ENCODE measurements around the gene SLC19A1.

Gene SLC19A1

DNA sequence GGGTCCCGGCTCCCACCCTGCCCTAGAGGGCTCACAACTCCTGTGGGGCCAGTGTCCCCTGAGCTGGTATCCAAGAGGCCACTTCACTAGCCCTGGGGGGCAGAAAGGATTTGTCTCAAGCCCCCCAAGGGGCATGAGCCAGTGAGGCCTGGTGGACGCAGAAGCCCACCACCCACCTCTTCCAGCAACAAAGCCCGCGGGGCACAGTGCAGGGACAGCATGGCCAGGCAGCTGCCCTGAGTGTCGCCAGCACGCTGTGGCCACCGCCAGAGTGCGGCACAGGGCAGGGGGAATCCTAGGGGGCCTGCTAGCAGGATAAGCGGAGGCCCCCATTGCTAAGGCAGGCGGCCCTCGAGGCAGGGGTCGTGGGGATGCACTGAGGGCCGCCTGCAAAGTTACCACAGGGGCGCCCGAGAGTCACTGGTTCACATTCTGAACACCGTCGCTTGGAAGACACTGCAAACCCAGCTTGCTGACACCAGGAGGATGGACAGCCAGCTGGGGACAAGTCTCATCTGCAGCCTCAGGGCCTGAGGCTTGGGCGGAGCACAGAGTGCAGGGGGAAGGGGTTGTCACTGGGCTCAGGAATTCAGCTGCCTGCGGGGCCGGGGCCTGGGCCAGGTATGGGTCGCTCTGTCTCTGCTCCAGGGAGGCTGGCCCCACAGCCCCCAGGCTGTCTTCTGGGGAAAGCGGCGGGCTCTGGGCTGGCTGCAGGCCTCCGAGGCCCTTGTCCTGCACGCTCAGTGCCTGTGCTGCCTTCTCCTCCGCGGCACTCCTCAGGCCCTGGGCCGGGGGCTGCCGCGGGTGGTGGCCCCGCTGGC lies 26.8 kb downstream of the SLC19A1 start:
- DNase-seq, result no peak

DNA sequence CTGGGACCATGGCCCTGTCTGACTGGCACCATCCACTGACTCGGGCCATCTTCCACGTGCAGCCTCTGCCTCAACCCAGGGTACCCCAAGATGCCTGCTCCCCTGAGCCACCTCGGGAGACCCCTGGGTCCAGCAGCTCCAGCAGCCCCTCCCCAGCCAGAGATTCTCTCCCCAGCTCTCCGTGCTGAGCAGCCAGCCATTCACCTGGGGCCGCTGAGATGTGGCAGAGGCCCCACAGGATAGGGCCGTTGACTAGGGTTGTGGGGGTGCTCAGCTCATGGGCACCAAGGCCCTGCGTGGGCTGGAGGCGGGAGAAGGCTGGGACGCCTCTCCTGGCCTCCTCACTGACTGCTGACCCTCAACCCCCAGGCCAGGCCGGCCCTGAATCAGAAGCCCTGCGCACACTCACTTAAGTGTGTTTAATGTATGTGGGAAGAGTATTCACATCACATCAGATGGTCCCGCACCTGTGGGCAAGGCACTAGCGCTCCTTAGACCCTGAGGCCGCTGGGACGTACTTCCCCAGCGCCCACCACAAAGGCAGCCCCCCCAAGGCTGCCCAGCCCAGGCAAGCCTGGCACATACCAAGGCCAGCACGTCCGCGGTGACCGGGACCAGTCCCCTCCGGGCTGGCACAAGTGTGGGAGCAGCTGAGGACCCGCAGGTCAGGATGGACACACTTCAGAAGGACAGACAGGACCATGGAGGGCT lies 27.8 kb downstream of the SLC19A1 start:
- no peak for DNase-seq

DNA sequence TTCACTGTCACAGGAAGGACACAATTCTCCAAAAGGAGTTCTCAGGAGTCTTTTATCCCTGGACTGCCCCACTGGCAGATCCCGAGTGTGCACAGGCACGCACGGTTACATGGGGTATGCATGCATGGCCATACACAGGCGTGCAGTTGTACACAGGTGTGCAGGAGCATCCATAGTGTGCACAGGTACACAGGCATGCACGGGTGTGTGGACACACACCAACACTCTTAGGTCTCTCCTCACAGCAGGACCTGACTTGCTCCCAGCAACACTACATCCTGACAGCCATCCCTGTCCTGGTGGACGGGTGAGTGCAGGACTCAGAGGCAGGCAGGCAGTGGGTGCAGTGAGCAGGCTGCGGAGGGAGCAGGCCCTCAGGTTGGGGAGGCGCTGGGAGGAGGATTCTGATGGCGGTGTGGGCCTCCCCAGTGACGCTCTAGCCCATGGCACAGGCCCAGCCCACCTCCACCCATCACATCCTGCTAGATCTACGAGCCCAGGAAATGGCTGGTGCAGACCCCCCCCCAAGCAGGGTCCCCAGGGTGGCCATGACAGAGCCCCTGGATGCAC lies 28.4 kb downstream of the SLC19A1 start:
- DNase-seq, result no peak

DNA sequence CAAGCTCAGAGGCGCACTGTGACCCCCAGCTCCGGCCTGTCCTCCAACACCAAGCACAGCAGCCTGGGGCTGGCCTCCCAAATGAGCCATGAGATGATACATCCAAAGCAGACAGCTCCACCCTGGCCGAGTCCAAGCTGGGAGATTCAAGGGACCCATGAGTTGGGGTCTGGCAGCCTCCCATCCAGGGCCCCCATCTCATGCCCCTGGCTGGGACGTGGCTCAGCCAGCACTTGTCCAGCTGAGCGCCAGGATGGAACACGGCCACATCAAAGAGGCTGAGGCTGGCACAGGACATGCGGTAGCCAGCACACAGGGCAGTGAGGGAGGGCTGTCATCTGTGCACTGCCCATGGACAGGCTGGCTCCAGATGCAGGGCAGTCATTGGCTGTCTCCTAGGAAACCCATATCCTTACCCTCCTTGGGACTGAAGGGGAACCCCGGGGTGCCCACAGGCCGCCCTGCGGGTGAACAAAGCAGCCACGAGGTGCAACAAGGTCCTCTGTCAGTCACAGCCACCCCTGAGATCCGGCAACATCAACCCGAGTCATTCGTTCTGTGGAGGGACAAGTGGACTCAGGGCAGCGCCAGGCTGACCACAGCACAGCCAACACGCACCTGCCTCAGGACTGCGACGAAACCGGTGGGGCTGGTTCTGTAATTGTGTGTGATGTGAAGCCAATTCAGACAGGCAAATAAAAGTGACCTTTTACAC lies 29.1 kb downstream of the SLC19A1 start:
- DNase-seq, result no peak

DNA sequence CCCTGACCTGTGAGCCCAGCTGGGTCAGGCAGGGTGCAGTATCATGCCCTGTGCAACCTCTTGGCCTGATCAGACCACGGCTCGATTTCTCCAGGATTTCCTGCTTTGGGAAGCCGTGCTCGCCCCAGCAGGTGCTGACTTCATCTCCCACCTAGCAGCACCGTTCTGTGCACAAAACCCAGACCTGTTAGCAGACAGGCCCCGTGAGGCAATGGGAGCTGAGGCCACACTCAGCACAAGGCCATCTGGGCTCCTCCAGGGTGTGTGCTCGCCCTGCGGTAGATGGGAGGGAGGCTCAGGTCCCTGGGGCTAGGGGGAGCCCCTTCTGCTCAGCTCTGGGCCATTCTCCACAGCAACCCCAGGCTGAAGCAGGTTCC lies 29.6 kb downstream of the SLC19A1 start:
- no peak for DNase-seq

DNA sequence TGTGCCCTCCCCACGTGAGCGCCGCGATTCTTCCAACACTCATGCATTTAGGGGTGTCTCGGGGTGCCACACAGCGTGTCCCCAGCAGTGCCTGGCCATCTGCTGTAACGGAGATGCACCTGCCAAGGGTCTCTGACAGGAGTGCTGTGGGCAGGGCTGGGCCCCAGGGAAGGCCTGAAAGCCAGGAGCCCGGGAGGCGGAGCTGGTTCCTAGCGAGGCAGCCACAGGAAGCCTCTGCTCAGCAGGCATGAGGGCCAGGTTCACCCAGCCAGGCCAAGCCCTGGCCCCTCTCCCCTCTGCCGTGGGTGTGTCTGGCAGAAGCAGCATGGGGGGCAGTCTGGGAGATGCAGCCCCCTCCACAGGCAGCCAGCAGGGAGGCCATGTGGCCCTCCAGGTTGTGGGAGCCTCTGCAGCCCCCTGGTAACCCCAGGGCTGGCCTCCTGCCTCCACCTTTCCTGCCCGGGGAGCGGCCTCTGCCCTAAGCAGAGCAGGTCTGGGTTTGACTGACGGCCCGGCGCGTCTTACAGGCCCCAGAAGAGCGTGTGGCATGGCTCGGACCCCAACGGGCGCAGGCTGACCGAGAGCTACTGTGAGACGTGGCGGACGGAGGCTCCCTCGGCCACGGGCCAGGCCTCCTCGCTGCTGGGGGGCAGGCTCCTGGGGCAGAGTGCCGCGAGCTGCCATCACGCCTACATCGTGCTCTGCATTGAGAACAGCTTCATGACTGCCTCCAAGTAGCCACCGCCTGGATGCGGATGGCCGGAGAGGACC lies 30.4 kb downstream of the SLC19A1 start:
- no peak for DNase-seq

DNA sequence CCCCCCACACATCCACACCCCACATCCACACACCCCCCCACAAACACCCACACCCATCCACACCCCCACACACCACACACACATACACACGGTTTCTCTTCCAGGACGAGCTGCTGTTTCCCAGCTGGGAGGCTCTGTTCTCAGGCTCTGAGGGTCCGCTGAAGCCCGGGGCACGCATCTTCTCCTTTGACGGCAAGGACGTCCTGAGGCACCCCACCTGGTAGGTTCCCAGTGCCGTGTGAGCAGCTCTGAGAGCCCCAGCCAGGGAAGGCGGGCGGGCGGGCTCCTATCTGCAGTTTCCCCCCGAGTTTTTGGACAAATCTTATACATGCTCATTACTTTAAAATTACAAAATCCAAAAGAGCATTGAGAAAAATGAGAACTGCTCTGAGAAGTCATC lies 31.2 kb downstream of the SLC19A1 start:
- no peak for DNase-seq

DNA sequence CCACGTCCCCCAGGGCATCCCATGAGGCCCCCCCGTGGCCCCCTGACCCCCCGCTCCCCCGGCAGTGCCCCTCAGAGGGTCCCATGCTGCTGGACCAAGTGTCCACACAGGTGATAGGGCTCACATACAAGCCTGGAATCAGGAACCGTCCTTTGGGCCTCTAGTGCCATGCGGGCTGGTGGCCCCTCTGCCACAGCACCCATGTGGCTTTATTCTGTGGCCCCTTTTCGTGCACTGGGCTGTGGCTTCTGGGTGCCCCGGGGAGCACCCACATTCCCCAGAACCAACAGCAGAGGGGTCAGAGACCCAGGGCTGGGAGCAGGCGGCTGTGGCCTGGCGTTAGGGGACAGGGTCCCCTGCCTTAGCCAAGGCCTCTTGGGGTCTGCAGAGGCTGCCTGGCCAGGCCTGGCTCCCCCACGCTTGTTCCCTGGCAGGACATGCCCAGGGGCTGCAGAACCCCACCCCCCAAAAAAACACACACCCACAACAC lies 31.7 kb downstream of the SLC19A1 start:
- DNase-seq, result no peak

DNA sequence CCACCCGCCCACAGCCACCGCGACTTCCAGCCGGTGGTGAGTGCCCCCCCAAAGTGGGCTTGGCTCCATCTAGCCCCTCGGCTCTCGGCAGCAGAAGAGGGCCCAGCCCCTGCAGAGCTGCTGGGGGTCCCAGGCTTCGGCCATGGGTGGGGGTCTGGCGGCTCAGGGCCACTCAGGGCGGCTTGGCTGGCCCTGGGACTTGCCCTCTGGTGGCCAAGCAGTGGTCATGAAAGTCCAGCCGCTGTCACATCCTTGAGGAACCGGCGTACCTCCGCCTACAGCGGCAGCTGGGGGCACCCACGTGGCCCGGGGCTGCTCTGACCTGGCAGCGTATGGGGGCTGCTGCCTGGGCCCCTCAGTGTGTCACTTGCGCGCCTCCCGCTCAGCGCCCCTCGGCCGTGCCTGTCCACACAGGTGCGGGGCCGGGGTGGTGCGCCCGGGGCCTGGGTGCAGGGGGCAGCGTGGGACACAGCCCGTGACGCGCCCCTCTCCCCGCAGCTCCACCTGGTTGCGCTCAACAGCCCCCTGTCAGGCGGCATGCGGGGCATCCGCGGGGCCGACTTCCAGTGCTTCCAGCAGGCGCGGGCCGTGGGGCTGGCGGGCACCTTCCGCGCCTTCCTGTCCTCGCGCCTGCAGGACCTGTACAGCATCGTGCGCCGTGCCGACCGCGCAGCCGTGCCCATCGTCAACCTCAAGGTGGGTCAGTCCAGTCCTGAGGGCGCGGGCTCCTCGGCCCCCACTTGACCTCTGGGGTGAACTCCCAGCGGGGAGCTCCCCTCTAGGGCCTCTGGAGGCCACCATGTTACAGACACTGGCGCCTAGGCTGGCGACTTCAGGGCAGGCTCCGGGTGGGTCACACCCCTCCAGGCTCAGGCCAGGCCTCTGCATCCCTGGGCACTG lies 32.4 kb downstream of the SLC19A1 start:
- no peak for DNase-seq

DNA sequence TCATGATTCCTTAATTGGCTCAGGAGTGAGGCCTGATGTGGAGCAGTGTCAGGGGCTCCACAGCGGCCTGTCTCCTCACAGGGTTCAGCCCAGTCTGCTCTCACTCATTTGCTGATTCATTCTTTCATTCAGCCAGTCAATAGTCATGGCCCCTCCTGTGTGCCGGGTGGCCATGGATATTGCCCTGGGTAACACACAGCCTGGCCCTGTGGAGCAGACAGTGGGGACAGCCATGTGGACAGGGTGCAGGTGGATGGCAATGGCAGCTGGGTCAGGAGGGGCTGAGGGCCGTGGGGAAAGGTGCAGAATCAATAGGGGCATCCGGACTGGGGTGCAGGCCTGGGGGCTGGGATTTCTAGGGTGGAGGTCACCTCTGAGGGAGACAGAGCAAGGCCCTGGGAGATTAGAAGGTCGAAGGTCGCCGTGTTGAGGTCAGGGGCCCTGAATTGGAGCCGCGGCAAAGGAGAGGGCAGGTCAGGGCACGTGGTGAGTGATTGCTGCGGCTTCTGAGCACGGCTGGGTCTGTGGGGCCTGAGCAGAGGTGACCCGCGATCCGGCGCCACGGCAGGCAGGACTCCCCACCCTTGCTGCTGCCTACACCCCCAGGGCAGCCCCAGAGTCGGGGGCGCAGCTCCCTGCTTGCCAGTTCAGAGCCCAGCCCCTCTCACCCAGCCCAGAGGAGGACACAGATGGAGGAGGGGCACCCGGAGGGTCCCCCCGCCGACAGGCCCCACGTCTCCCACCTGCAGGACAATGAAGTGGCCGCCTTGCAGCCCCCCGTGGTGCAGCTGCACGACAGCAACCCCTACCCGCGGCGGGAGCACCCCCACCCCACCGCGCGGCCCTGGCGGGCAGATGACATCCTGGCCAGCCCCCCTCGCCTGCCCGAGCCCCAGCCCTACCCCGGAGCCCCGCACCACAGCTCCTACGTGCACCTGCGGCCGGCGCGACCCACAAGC lies 33.4 kb downstream of the SLC19A1 start:
- no peak for DNase-seq

DNA sequence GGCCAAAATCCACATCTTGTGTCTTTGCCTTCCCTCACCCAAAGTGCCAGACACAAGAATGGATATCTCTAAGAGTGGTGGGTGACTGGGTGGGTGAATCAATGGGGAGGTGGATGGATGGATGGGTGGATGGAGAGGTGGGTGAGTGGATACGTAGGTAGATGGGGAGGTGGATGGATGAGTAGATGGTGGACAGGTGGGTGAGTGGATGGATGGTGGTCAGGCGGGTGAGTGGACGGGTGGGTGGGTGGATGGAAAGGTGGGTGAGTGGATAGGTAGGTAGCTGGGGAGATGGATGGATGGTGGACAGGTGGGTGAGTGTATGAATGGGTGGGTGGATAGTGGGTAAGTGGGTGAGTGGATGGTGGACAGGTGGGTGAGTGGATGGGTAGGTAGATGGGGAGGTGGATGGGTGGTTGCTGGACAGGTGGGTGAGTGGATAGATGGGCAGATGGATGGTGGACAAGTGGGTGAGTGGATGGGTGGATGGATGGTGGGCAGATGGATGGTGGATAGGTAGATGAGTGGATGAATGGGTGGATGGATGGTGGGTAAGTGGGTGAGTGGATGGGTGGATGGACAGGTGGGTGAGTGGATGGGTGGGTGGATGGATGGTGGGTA lies 34.2 kb downstream of the SLC19A1 start:
- DNase-seq, result no peak

DNA sequence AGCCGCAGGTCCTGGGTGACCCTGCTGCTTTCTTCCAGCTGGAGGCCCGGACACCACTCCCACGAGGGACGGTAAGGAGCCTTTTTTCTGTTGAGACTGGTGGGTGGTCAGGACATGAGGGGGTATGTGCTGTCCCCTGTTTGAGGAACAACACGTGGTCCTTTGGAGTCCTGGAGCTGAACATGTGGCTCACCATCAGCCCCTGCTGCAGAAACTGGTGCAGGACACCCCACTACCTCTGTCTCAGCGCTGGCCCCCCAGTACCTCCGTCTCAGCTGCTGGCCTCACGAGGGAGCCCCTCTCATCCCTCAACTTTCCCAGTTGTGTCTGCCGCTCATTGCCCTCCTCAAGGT lies 34.7 kb downstream of the SLC19A1 start:
- no peak for DNase-seq

DNA sequence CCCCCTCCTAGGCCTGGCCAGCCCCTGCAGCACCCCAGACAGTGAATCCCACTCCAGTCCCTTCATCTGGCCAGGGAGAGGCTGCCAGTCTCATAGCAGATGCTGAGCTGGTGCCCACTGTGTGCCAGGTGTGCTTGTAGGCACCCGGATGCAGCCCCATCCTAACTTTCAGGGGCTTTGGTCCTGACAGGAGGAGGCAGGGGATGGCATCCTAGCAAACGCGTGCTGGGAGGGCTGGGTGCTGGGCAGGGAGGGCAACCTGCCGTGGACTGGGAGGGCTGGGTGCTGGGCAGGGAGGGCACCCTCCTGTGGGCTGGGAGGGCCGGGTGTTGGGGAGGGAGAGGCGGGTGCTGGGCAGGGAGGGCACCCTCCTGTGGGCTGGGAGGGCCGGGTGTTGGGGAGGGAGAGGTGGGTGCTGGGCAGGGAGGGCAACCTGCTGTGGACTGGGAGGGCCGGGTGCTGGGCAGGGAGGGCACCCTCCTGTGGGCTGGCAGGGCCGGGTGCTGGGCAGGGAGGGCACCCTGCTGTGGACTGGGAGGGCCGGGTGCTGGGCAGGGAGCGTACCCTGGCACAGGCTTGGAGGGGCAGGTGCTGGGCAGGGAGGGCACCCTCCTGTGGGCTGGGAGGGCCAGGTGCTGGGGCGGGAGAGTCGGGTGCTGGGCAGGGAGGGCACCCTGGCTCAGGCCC lies 35.3 kb downstream of the SLC19A1 start:
- DNase-seq, result no peak

DNA sequence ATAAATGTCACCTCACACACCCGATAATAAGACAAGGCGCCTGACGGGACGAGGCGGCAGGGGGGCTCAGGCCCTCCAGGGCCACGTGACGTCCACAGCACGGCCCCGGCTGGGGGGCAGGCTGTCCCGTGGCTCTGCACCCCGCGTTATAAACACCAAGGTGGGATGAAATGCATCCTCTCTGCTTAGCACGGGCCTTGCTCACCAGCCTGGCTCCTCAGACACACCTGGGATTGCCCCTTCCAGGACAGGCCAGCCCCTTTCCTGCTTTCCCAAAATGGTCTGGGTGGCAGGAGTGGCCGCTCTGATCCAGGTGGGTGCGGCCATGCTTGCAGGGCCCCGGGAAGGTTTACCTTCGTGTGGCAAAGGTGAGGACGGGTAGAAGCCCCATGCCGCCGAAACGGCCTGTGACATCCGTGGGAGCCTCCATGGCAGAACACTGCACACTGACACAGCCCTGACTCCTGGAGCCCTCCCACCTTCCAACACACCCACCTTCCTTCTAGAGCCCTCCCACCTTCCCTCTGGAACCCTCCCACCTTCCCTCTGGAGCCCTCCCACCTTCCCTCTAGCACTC lies 35.9 kb downstream of the SLC19A1 start:
- no peak for DNase-seq

DNA sequence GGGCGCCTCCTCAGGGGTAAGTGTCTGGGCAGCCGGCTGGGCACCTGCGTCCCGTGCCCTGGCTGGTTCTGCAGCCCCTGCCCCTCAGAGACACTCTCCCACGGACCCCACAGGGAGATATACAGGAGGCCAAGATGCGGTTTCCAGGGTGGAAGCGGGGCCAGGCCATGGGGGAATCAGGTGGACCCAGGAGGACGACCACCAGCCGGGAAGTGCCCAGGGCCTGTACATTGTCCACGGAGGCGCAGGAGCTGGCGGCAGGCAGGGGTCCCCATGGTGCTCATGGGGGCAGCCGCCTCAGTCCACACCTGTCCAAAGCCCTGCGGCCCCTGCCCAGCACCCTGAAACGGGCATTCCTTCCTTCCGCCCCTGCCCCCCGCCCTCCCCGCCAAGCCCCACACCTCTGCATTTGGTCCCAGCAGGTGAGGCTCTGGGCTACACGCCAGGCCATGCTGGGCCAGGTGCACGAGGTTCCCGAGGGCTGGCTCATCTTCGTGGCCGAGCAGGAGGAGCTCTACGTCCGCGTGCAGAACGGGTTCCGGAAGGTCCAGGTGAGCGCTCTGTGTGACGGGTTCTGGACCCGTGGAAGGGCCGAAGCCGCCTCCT lies 36.7 kb downstream of the SLC19A1 start:
- DNase-seq, result no peak

DNA sequence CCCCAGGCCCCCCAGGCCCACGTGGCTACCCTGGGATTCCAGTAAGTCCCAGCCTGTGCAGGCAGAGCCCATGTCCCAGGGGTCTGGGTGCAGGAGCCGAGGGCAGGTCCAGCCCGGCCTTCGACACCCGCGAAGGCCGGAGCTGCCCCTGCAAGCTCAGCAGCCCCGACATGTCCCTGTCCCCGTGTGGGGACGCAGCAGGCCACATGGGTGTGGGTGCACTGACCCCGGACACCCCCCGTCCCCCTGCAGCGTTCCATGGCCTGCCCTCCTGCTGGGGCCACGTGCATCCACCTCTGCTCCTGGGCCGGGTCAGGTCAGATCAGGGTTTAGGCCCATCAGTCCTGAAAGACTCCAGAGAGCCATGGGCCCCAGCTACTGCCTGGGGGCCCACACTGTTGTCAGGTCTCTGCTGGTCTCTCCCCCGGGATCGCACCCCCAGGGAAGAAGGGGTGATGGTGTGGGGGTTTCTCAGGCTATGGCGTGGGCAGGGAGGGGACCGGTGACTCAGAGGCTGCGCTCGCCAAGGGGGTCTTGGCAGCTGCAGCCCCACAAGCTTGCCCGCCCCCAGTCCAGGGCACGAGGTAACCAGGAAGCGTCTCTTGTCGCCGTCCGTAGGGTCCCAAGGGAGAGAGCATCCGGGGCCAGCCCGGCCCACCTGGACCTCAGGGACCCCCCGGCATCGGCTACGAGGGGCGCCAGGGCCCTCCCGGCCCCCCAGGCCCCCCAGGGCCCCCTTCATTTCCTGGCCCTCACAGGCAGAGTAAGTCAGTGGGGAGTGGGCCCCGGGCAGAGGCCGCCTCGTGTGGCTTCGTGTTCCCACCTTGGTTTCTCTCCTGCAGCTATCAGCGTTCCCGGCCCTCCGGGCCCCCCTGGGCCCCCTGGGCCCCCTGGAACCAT lies 37.5 kb downstream of the SLC19A1 start:
- DNase-seq, result no peak

DNA sequence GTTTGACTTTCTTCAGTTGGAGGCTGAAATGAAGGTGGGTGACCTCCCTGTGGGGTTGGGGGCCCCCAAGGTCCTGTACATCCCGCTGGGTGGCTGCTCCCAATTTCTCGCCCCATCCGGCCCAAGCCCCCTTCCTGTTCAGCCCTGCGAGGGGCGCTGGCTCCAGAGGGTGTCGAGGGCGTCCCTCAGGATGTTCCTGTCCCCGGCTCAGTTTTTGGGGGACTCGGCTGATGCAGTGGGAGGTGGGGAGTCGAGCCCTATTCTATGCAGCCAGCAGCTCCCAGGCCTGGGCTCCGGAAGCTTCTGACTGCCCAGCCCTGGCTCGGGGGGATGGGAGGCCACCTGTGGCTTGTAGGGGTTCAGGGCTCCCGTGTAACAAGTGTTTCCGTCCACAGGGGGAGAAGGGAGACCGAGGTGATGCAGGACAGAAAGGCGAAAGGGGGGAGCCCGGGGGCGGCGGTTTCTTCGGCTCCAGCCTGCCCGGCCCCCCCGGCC lies 38.2 kb downstream of the SLC19A1 start:
- DNase-seq, result no peak

All from activated naive CD4-positive, alpha-beta T cell treated with anti-CD3 and anti-CD28 coated beads, Interleukin-2, amount 50 U/mL, for 16 hours (primary cell).